ENCODE data around the gene STIM1.
A peak's percentile ranks its signal among the peaks of the same experiment; 100 is the strongest.

STIM1 gene

GRCh38 chr11:4068962-4069361 lies 213.5 kb downstream of the STIM1 start:
- DNase-seq (ENCODE audit: low read depth), result no peak

GRCh38 chr11:4071325-4071724 lies 215.9 kb downstream of the STIM1 start:
- DNase-seq (ENCODE audit: low read depth), result no peak

GRCh38 chr11:4071914-4072313 lies 216.4 kb downstream of the STIM1 start:
- no peak for DNase-seq (ENCODE audit: low read depth)

- peak; percentile 83 for DNase-seq (ENCODE audit: low read depth)
These were observed 217.3 kb downstream of the STIM1 start for GRCh38 chr11:4072668-4073285.

- no peak for DNase-seq (ENCODE audit: low read depth)
These were observed 218.8 kb downstream of the STIM1 start for GRCh38 chr11:4074266-4074665.

- DNase-seq (ENCODE audit: low read depth), result no peak
These were observed 221.3 kb downstream of the STIM1 start for GRCh38 chr11:4076774-4077173.

GRCh38 chr11:4083198-4083597 lies 227.7 kb downstream of the STIM1 start:
- no peak for DNase-seq (ENCODE audit: low read depth)

- no peak for DNase-seq (ENCODE audit: low read depth)
These were observed 229.1 kb downstream of the STIM1 start for GRCh38 chr11:4084406-4085125.

- no peak for DNase-seq (ENCODE audit: low read depth)
These were observed 230.1 kb downstream of the STIM1 start for GRCh38 chr11:4085575-4085974.

- DNase-seq (ENCODE audit: low read depth), result no peak
These were observed 231.3 kb downstream of the STIM1 start for GRCh38 chr11:4086575-4087353.

- DNase-seq (ENCODE audit: low read depth), result peak; percentile 54
These were observed 232.1 kb downstream of the STIM1 start for GRCh38 chr11:4087551-4087950.

- DNase-seq (ENCODE audit: low read depth), result no peak
These were observed 234.8 kb downstream of the STIM1 start for GRCh38 chr11:4090258-4090657.

- DNase-seq (ENCODE audit: low read depth), result no peak
These were observed 236.6 kb downstream of the STIM1 start for GRCh38 chr11:4092026-4092425.

- no peak for DNase-seq (ENCODE audit: low read depth)
These were observed 238.3 kb downstream of the STIM1 start for GRCh38 chr11:4093519-4094347.

GRCh38 chr11:4094348-4095291 lies 239.2 kb downstream of the STIM1 start, which contains the start of gene RRM1:
RRM1 (plus strand) TSS chr11:4094799; CDS start chr11:4095013, 214 bp downstream.
- DNase-seq (ENCODE audit: low read depth), result peak; percentile 97

GRCh38 chr11:4095509-4096230 lies 240.2 kb downstream of the STIM1 start:
- peak; percentile 79 for DNase-seq (ENCODE audit: low read depth)

GRCh38 chr11:4098026-4098621 lies 242.7 kb downstream of the STIM1 start:
- no peak for DNase-seq (ENCODE audit: low read depth)

GRCh38 chr11:4102711-4103110 lies 247.2 kb downstream of the STIM1 start:
- no peak for DNase-seq (ENCODE audit: low read depth)

- no peak for DNase-seq (ENCODE audit: low read depth)
These were observed 247.8 kb downstream of the STIM1 start for GRCh38 chr11:4103269-4103668.

GRCh38 chr11:4105916-4106315 lies 250.5 kb downstream of the STIM1 start:
- no peak for DNase-seq (ENCODE audit: low read depth)
